Embryonic facial prominence (tissue), 1 donor: ENCODE data around the gene SLC4A1.

ENCODE experiments used
- DNase-seq: peaks from one replicate; pipeline ENCODE4 v3.0.0-alpha.2; 2016; ENCODE audit errors: extremely low spot score

The SLC4A1 gene

DNA sequence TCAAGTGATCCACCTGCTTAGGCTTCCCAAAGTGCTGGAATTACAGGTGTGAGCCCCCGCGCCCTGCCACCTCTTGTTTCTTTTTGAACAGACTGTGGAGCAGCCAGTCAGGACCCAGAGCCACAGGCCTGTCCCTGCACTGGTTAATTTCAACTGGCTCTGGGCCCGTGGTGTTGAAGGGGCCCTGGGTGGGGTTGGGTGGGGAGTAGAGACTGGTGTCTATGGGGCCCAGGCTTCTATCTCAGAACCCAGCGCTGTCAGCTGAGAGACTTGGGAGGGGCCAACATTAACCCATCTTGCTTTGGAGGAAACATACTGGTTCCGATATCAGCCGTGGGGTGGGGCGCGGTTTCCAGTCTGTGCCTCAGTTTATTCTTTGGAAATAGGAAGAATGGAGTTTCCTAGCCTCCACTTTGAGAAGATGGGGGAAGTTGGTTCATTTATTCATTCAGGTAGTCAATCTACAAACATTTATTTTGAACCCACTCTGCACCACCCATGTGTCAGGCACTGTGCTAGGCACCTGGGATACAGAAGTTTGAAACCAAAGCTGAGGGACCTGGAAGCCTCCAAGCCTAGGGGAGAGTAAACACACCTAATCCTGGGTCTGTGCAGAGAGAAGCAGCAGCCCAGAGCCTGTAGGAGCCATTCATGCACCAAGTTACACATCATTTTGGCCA, 15.5 kb upstream of the SLC4A1 start:
- no peak for DNase-seq

DNA sequence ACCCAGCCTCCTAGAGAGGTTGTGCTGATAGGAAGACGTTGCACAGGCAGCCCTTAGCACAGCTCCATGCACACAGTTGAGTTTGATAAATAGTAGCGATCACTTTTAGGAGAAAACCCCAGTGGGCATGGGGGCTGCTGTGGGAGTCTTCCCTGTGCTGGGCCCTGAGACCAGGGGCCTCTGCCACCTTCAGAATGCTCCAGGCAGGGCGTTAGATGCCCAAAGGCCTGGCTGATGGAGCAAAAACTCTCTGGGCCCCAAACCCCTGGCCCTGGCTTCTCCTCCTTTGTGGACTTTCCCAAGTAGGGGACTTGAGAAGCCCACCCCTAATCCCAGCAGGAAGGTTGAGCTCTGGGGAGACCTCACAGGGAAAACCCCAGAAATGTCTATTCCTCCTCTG, 14.3 kb upstream of the SLC4A1 start:
- no peak for DNase-seq

- DNase-seq: no peak
Observed at GRCh38 chr17:44281570-44281969, 13.6 kb upstream of the SLC4A1 start.

DNA sequence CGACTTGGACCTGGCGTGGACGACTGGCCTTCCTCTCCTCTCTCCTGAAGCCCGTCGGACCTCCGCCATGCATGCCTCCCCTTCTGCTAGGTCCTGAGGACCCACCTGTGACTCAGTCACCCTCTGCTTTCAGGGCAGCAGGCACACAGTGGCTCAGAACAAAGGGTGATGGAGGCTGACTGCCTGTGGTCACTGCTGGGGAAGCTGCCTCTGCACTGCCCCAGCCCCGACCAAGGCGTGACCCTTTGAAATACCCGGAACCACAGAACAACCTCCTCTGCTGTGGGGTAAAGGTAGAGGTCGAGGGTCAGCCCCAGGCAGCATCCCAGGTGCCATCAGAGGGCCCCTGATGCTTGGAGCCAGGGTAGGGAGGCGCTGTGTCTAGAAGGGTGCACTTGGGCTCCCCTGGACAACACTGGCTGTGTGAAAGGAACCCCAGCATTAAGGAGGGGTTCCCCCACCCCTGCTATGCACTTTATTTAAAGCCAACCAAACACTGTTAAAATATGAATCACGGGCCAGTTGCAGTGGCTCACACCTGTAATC, 12.5 kb upstream of the SLC4A1 start:
- no peak for DNase-seq

GRCh38 chr17:44279666-44280391, 11.9 kb upstream of the SLC4A1 start:
- DNase-seq: no peak

DNA sequence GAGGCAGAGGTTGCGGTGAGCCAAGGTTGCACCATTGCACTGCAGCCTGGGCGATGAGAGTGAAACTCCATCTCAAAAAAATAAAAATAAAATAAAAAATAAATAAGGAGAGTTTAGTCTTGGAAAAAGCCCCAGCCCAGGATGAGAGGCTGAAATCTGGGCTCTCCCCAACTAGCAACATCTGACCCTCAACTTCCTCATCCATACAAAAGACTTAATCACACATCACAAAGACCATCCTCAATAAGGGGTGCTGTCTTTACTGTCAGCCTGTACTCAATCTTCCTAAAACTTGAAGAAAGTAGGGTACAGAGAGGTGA, 11.4 kb upstream of the SLC4A1 start:
- no peak for DNase-seq

GRCh38 chr17:44277976-44278375, 10.0 kb upstream of the SLC4A1 start:
- no peak for DNase-seq

- no peak for DNase-seq
Observed at GRCh38 chr17:44273607-44274006, 5.7 kb upstream of the SLC4A1 start.

- no peak for DNase-seq
Observed at GRCh38 chr17:44272954-44273353, 5.0 kb upstream of the SLC4A1 start.

DNA sequence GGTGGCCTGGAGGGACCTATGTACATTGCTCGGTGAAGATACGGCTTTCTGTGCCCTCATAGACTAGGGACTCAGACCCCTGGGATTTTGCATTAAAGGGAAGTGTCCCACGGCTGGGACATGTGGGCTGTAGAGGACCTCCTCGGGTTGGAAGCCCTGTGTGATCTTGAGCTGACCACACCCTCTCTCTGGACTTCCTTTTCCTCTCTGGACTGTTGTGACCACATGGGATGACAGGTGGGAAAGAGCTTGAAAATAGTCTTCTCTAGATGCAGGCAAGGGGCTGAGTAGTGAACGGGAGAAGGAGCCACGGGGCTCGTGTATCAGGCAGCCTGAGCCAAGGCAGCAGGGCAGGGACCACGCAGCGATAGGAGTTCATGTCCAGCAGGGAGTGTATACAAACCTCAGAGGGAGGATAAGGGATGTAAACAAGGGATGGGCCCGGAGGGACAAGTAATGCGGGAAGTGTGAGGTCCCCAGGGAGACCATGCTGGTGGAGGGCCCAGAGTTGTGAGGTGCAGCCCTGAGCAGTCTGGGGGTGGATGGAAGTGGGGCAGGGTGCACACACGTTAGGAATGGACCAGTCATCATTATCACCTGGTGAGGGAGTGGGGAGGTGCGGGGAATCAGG, 4.5 kb upstream of the SLC4A1 start:
- DNase-seq: no peak

DNA sequence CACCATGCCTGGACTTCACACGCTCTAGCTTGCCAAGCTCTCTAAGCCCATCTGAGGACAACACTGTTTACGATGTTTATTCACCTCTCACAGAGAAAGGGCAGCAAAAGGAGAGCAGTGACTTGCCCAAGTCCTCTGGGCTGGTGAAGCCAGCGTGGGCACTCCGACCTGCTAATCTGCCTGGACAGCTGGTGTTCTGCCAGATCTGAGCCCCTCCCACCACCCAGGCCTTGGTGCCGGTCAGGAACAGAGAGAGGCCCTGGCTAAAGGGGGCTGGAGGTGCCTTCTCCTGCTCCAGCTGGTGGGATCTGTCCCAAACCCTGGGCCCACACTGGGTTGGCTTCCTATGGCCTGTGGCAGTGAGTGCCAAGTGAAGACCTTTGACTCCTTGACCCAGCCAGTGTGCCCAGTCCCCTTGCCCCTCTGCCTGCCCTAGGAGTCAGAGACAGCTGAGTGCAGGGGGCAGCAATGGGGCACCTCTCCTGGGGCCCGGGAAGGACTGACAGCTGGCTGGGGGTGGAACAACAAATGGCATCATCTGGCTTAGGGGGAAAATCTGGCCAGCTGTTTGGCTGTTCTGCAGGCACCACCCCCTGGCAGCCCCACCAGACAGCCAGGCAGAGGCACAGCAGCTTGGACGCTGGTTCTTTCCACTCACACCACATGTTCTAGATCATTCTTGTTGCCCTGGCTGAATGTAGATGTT, 1.8 kb upstream of the SLC4A1 start:
- DNase-seq: no peak

DNA sequence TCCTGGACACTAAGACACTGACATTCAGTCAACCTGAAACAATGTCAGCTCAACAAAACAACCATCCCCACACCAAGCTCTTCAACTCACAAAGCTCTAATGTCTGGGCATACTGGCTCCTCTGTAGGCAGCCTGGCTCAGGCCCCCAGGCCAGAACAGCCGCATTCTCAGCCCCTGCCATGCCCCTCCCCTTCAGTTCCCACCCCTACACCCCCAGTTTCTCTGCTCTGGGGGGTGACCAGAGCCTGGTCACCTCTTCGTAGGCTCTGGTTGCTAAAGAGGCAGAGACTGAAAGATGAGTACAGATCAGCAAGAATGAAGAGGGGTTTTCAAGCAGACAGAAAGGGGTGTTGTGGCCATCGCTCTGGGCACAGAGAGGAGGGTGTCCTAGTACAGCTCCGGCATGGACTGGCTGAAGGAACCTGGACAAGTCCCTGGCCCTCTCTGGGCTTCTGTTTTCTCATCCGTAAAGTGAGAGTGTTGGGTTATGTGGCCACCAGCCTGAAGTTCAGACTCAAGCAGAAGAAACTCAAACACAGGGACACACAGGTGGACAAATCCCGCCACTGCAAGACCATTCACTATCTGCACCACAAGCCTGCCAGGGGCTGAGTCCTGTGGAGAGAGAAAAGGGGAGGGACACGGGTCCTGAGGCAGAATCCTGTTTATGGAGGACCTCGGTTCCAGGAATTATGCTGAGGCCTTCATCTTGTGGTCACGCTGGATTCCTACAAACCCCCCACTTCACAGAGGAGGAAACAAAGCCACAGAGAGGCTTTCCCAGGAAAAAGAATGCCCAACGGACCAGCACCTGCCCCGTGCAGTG, 987 bp upstream of the SLC4A1 start:
- no peak for DNase-seq

- DNase-seq: no peak
Observed at GRCh38 chr17:44267165-44267455, 825 bp downstream of the SLC4A1 start.

- no peak for DNase-seq
Observed at GRCh38 chr17:44266402-44267164, 1.4 kb downstream of the SLC4A1 start.

DNA sequence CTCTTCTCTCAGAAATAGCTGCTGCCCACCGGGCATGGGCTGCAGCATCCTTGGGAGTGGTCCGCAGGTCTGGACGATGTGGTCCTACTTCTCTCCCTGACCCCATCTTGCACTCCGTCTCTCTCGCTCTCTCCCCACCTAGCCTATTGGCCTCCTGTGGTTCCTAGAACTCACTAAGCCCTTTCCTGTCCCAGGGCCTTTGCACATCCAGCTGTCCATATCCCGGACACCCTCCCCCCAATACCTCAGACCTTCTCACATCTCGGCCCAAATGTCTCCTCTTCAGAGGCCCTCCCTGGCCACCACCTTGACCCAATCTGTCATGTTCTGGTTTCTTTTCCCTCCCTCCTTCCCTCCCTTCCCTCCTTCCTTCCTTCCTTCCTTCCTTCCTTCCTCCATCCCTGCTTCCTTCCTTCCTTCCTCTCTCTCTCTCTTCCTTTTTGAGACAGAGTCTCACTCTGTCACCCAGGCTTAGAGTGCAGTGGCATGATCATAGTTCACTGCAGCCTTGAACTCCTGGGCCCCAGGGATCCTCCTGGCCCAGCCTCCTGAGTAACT, 4.5 kb downstream of the SLC4A1 start:
- no peak for DNase-seq

DNA sequence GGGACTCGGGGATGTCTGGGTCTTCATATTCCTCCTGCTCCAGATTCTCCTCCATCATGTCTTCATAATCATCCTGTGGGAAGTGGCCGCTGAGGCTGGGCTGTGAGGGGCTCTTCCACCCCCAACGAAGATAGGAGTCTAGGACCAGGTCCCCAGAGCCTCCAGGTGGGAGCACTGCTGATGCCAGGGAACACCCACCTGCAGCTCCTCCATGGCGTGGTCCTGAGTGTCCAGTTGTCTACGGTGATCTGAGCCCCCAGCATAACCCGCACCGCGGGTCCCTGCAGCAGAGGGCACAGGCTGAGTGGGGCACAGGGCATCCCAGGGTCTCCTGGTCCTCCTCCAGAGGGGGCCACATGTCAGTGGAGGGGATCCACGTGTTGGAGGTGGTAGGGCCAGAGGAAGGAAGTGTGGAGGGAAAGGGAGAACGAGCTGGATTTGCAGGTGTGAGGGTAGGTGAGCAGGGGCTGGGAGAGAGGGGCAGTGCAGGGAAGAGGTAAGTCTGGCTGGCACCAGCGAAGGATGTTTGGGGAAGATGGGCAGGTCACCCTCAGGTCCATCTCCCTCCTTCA, 5.2 kb downstream of the SLC4A1 start:
- DNase-seq: no peak

DNA sequence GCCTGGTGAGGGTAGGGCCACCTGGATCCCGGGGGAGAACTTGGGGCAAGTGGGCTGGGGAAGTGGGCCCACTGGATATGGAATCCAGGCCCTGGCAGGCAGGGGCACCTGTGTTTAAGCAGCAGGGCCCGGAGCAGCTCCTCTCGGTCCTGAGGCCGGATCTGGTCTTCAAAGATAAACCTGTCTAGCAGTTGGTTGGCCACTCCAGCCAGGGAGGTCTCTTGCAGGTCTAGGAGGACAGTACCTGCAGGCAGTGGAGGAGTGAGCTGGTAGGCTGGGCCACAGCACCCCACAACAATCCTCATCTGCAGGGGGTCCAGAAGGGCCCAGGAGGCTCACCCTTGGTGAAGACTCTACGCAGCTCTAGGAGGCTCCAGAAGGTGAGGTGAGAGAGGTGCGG, 7.6 kb downstream of the SLC4A1 start:
- no peak for DNase-seq

DNA sequence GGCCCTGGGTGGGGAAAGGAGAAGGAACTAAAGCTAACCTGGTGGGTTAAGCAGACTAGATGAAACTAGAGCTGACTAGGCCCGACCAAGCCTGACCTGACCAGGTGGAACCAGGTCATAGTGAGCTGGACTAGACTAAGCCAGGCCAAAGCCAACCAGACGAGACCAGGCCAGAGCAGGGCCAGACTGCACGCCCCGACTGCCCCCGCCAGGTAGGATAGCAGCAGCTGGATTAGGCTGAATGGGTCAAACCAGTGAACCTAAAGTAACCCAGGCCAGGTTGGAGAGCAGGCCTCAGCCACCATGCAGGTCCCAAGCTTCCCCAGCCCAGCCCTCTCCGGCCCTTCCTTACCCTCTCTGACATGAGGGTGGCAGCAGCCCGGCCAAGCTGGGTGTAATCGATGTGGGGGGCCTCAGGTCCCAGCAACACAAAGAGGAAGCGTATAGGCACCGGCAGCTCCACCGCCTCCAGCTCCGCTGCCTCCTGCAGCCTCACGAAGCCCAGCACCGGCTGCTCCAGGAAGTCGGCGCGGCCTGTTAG, 9.1 kb downstream of the SLC4A1 start:
- DNase-seq: no peak

- no peak for DNase-seq
Observed at GRCh38 chr17:44257815-44258760, 9.8 kb downstream of the SLC4A1 start.
